ENCODE results near the gene SIPA1. TPM values are rescaled to one million over a fixed set of nuclear protein-coding genes. Genes with fewer than 3 reads are reported as not detected.

SIPA1 gene
- polyA plus RNA-seq, 1 experiment = 11.4 TPM

GRCh38 chr11:65629579-65629978 is 8.3 kb upstream of the SIPA1 start:
- Histone ChIP-seq H3K4me3 (ENCODE audit: low read depth, low read length) (no peak overlapping the region), H3K27me3 (ENCODE audit: control insufficient read depth, insufficient read depth, low read length) (no peaks in the 10 kb centered on the region), H3K9me3 (ENCODE audit: control insufficient read depth, insufficient read depth, low read length) (no peaks in the 10 kb centered on the region; the same call in 1 of the 2 replicates), H3K27ac (ENCODE audit: low read depth, low read length) (no peak overlapping the region)
- TF ChIP-seq CTCF (IDR thresholded peaks at IDR 0.05; ENCODE audit: low read depth, low read length) = no peak
- ChIA-PET POLR2A (no interaction called here), CTCF (no interaction called here)
- no peak for DNase-seq (ENCODE audit: low read depth, low spot score)

GRCh38 chr11:65630215-65630614 is 7.7 kb upstream of the SIPA1 start:
- DNase-seq (ENCODE audit: low read depth, low spot score) = no peak
- no peak for TF ChIP-seq CTCF (IDR thresholded peaks at IDR 0.05; ENCODE audit: low read depth, low read length)
- no peaks in the 10 kb centered on the region for H3K27me3 ChIP-seq (ENCODE audit: control insufficient read depth, insufficient read depth, low read length)
- H3K9me3 ChIP-seq (ENCODE audit: control insufficient read depth, insufficient read depth, low read length) = no peaks in the 10 kb centered on the region; the same call in 1 of the 2 replicates
- H3K27ac ChIP-seq (ENCODE audit: low read depth, low read length) = no peak overlapping the region
- ChIA-PET CTCF (no interaction called here), POLR2A (no interaction called here)
- H3K4me3 ChIP-seq (ENCODE audit: low read depth, low read length) = no peak overlapping the region

GRCh38 chr11:65633390-65634108 is 4.4 kb upstream of the SIPA1 start:
- CTCF ChIA-PET = no interaction called here
- no peak for TF ChIP-seq CTCF (IDR thresholded peaks at IDR 0.05; ENCODE audit: low read depth, low read length)
- DNase-seq (ENCODE audit: low read depth, low spot score) = no peak
- no peak overlapping the region for H3K4me3 ChIP-seq (ENCODE audit: low read depth, low read length)
- H3K27me3 ChIP-seq (ENCODE audit: control insufficient read depth, insufficient read depth, low read length) = no peaks in the 10 kb centered on the region
- H3K27ac ChIP-seq (ENCODE audit: low read depth, low read length) = no peak overlapping the region
- POLR2A ChIA-PET = no interaction called here
- H3K9me3 ChIP-seq (ENCODE audit: control insufficient read depth, insufficient read depth, low read length) = no peaks in the 10 kb centered on the region; the same call in 1 of the 2 replicates

GRCh38 chr11:65634109-65634436 is 3.8 kb upstream of the SIPA1 start:
- TF ChIP-seq CTCF (IDR thresholded peaks at IDR 0.05; ENCODE audit: low read depth, low read length) = no peak
- H3K27ac ChIP-seq (ENCODE audit: low read depth, low read length) = no peak overlapping the region
- no peak overlapping the region for H3K4me3 ChIP-seq (ENCODE audit: low read depth, low read length)
- DNase-seq (ENCODE audit: low read depth, low spot score) = no peak
- no peaks in the 10 kb centered on the region for H3K27me3 ChIP-seq (ENCODE audit: control insufficient read depth, insufficient read depth, low read length)
- H3K9me3 ChIP-seq (ENCODE audit: control insufficient read depth, insufficient read depth, low read length) = no peaks in the 10 kb centered on the region; the same call in 1 of the 2 replicates
- ChIA-PET POLR2A (no interaction called here), CTCF (no interaction called here)

- no peak for DNase-seq (ENCODE audit: low read depth, low spot score)
- TF ChIP-seq CTCF (IDR thresholded peaks at IDR 0.05; ENCODE audit: low read depth, low read length) = no peak
- ChIA-PET POLR2A (no interaction called here), CTCF (no interaction called here)
- H3K27ac ChIP-seq (ENCODE audit: low read depth, low read length) = no peak overlapping the region
- no peak overlapping the region for H3K4me3 ChIP-seq (ENCODE audit: low read depth, low read length)
- H3K9me3 ChIP-seq (ENCODE audit: control insufficient read depth, insufficient read depth, low read length) = no peaks in the 10 kb centered on the region; the same call in 1 of the 2 replicates
- no peaks in the 10 kb centered on the region for H3K27me3 ChIP-seq (ENCODE audit: control insufficient read depth, insufficient read depth, low read length)
These were observed 3.5 kb upstream of the SIPA1 start for GRCh38 chr11:65634440-65634839.
